ENCODE measurements around the gene EHMT2. TPM values are rescaled to one million over a fixed set of nuclear protein-coding genes. Genes with fewer than 3 reads are reported as not detected.

EHMT2 gene
- total and polyA plus RNA-seq, 2 of the 8 experiments (the other 6 are each of a cell fraction or from before 2014, with no cell fraction given): 125 to 177 TPM

- 78% methylated on average over 2 of the region's 2 CpGs; no CpG with 5 or more reads in 1 of the 2 experiments for WGBS, 2 experiments (ENCODE audit: extremely low coverage in 1 of 2, insufficient coverage in 1 of 2, insufficient read length in 1 of 2, insufficient replicate concordance in 2 of 2, low coverage in 1 of 2, low lambda C conversion rate in 2 of 2, missing lambda C conversion rate in 1 of 2)
- H3K4ac ChIP-seq (replicated peaks; ENCODE audit: insufficient read length, low read depth, low read length): no peak overlapping the region
- H2BK12ac ChIP-seq (ENCODE audit: low read depth, low read length): no peak overlapping the region
These were observed 23.3 kb upstream of the EHMT2 start for GRCh38 chr6:31920811-31921210.

More at GRCh38 chr6:31920811-31921210, 23.3 kb upstream of the EHMT2 start:
- Histone ChIP-seq H2BK20ac (ENCODE audit: low read length) (no peak overlapping the region), H3K4me2 (ENCODE audit: insufficient read depth in 1 of 2, low read depth in 2 of 2, low read length in 2 of 2) (no peak overlapping the region), H4K5ac (ENCODE audit: insufficient read length, low read depth, low read length) (no peak overlapping the region), H3K27ac (ENCODE audit: low read depth, low read length) (no peak overlapping the region), H2BK120ac (replicated peaks; ENCODE audit: low read depth, low read length) (no peak overlapping the region), H3K27me3 (replicated peaks in 1 of 4; ENCODE audit: control insufficient read depth in 3 of 4, extremely low read depth in 1 of 4, insufficient read depth in 3 of 4, low read length in 3 of 4) (no peaks in the 10 kb centered on the region), H3K9me3 (ENCODE audit: insufficient read depth in 2 of 2, low read depth in 1 of 2, low read length in 1 of 2) (no peaks in the 10 kb centered on the region), H3K36me3 (ENCODE audit: control insufficient read depth in 2 of 4, insufficient read depth in 4 of 4, low read length in 3 of 4) (no peaks in the 10 kb centered on the region), H4K91ac (replicated peaks; ENCODE audit: insufficient read length, low read length) (no peak overlapping the region), H3K18ac (ENCODE audit: extremely low read depth, low read length) (no peak overlapping the region), H3K4me1 (replicated peaks in 1 of 4; ENCODE audit: control insufficient read depth in 3 of 4, insufficient read depth in 4 of 4, low read length in 3 of 4) (no peaks in the 10 kb centered on the region), H4K8ac (ENCODE audit: extremely low read depth, insufficient read depth, low read length) (no peak overlapping the region), H2BK15ac (ENCODE audit: low read length) (no peak overlapping the region), H3K9ac (replicated peaks in 1 of 4; ENCODE audit: extremely low read depth in 1 of 4, low read depth in 3 of 4, low read length in 3 of 4) (no peak overlapping the region), H2BK5ac (ENCODE audit: low read depth, low read length) (no peak overlapping the region), H2AFZ (ENCODE audit: low read length) (no peak overlapping the region), H3K23me2 (ENCODE audit: low read depth, low read length) (no peaks in the 10 kb centered on the region), H3K23ac (ENCODE audit: insufficient read length) (no peak overlapping the region), H3K14ac (ENCODE audit: insufficient read length) (no peak overlapping the region), H2AK5ac (ENCODE audit: low read depth, low read length) (no peak overlapping the region), H3K79me2 (ENCODE audit: control insufficient read depth in 1 of 2, insufficient read depth in 2 of 2, low read length in 2 of 2) (no peaks in the 10 kb centered on the region), H3K4me3 (ENCODE audit: extremely low read depth in 1 of 4, insufficient read depth in 2 of 4, low read depth in 3 of 4, low read length in 4 of 4) (no peak overlapping the region), H3K79me1 (ENCODE audit: low read depth, low read length) (no peaks in the 10 kb centered on the region), H3K56ac (replicated peaks; ENCODE audit: insufficient read length, low read depth, low read length) (no peak overlapping the region), H4K20me1 (replicated peaks in 1 of 2; ENCODE audit: control insufficient read depth in 1 of 2, insufficient read depth in 2 of 2, low read length in 2 of 2) (no peaks in the 10 kb centered on the region)
- TF ChIP-seq CTCF (IDR thresholded peaks at IDR 0.05; ENCODE audit: control extremely low read depth in 1 of 3, insufficient read depth in 1 of 3, low read depth in 1 of 3, low read length in 3 of 3): no peak
- TF ChIP-seq POLR2AphosphoS5 (IDR thresholded peaks at IDR 0.05; ENCODE audit: low read depth, low read length): no peak
- TF ChIP-seq ZNF274 (IDR thresholded peaks at IDR 0.05; ENCODE audit: borderline replicate concordance, extremely low read depth, low read length): no peak
- TF ChIP-seq USF2 (IDR thresholded peaks at IDR 0.05; ENCODE audit: low read length): no peak
- TF ChIP-seq POU5F1 (IDR thresholded peaks at IDR 0.05; ENCODE audit: low read depth, low read length): no peak
- TF ChIP-seq SRF (IDR thresholded peaks at IDR 0.05; ENCODE audit: low read depth, low read length): no peak
- no peak for TF ChIP-seq POLR2A (IDR thresholded peaks at IDR 0.05; ENCODE audit: control extremely low read depth in 1 of 2, low read depth in 2 of 2, low read length in 2 of 2)
- FAIRE-seq: no peak
- POLR2A ChIA-PET (ENCODE audit: partially characterized antibody): interaction anchor here (0.9 to 2.7 kb wide), 6 partner anchors 14 to 27 kb away, joined by 3 to 12 read pairs (median 4); partner anchors contain the start of genes EHMT2 and ZBTB12
- CTCF ChIA-PET (ENCODE audit: partially characterized antibody): interaction anchor here (0.8 to 6.4 kb wide), 6 partner anchors 9 to 176 kb away, joined by 3 to 43 read pairs (median 10); no protein-coding TSS in a partner anchor
- no peak for DNase-seq (ENCODE audit: low read depth in 1 of 2, low spot score in 2 of 2)

Data from H1 (cell line).